PC-3 (cell line): ENCODE data around the gene LENG9. TPM values are rescaled to one million over a fixed set of nuclear protein-coding genes. Genes with fewer than 3 reads are reported as not detected.

Source experiments
- ATAC-seq: fragments of 200-7000 bp; cut with Tn5 transposase; 2 replicates; pipeline ENCODE4 v1.9.1; 2020; ENCODE audit warnings: mild to moderate bottlenecking, moderate library complexity
- BruUV-seq: library from RNA; stranded (reverse); fragments of 400-500 nt; replicated peaks from 2 replicates; lab custom pipeline; 2021; lab: Mats Ljungman, UMichigan
- CTCF ChIA-PET: fragments of 300-600 bp; sonication (Branson Sonifier 250); formaldehyde crosslinking; loops from one replicate; lab custom pipeline; 2022; ENCODE audit warnings: antibody characterized with exemption; lab: Charles Lee
- POLR2A ChIA-PET: fragments of 300-600 bp; sonication (Branson Sonifier 250); formaldehyde crosslinking; loops from one replicate; lab custom pipeline; 2022; ENCODE audit warnings: antibody characterized with exemption; ENCODE audit not compliant: unreplicated experiment; lab: Charles Lee
- DNase-seq: peaks from one replicate; pipeline ENCODE4 v3.0.0-alpha.2; 2015
- H2AFZ ChIP-seq: fragments of 300-600 bp; sonication (generic); 2 replicates; pipeline ENCODE4 v1.6.0; 2016; ENCODE audit warnings: antibody characterized with exemption, low read length
- H3F3A ChIP-seq: fragments of 300-600 bp; sonication (generic); one replicate; pipeline ENCODE4 v1.6.0; 2017; ENCODE audit warnings: antibody characterized with exemption, low read length, control low read depth, mild to moderate bottlenecking; ENCODE audit not compliant: unreplicated experiment
- H3K27ac ChIP-seq: fragments of 300-600 bp; sonication (generic); 2 replicates; pipeline ENCODE4 v1.5.1; 2016; ENCODE audit warnings: mild to moderate bottlenecking, low read length
- H3K27me3 ChIP-seq: fragments of 300-600 bp; sonication (generic); 2 replicates; pipeline ENCODE4 v1.6.1; 2016; ENCODE audit warnings: low read length, mixed read lengths
- H3K36me3 ChIP-seq: fragments of 300-600 bp; sonication (generic); 2 replicates; pipeline ENCODE4 v1.6.1; 2016; ENCODE audit warnings: low read depth, mixed run types, low read length, mixed read lengths
- H3K4me1 ChIP-seq: fragments of 300-600 bp; sonication (generic); 2 replicates; pipeline ENCODE4 v1.5.1; 2016; ENCODE audit warnings: low read length; ENCODE audit not compliant: insufficient read depth
- H3K4me2 ChIP-seq: fragments of 300-600 bp; sonication (generic); 2 replicates; pipeline ENCODE4 v1.6.0; 2016; ENCODE audit warnings: low read length
- H3K4me3 ChIP-seq: fragments of 300-600 bp; sonication (generic); 2 replicates; pipeline ENCODE4 v1.5.1; 2016; ENCODE audit warnings: mild to moderate bottlenecking, low read length, mixed read lengths
- H3K79me2 ChIP-seq: fragments of 300-600 bp; sonication (generic); 2 replicates; pipeline ENCODE4 v1.6.1; 2017; ENCODE audit warnings: low read length, mixed read lengths
- H3K9ac ChIP-seq: fragments of 300-600 bp; sonication (generic); 2 replicates; pipeline ENCODE4 v1.6.0; 2016; ENCODE audit warnings: mild to moderate bottlenecking, low read length
- H3K9me2 ChIP-seq: fragments of 300-600 bp; sonication (generic); replicated peaks from 2 replicates; pipeline ENCODE4 v1.6.1; 2016; ENCODE audit warnings: mixed run types, low read length, mixed read lengths
- H3K9me3 ChIP-seq: fragments of 300-600 bp; sonication (generic); 2 replicates; pipeline ENCODE4 v1.6.1; 2016; ENCODE audit warnings: low read length, mixed read lengths
- H4K20me1 ChIP-seq: fragments of 300-600 bp; sonication (generic); 2 replicates; pipeline ENCODE4 v1.6.1; 2016; ENCODE audit warnings: low read length, mixed read lengths
- CTCF ChIP-seq: fragments of 300-600 bp; sonication (generic); conservative IDR thresholded peaks from 2 replicates; pipeline ENCODE4 v1.5.1; 2017; ENCODE audit warnings: antibody characterized with exemption, low read depth, mild to moderate bottlenecking, low read length
- EZH2 ChIP-seq: fragments of 300-600 bp; sonication (generic); IDR thresholded peaks from one replicate; pipeline ENCODE4 v1.6.1; 2017; ENCODE audit warnings: antibody characterized with exemption, mild to moderate bottlenecking, low read length; ENCODE audit not compliant: unreplicated experiment
- EZH2phosphoT487 ChIP-seq: fragments of 300-600 bp; sonication (generic); IDR thresholded peaks from 2 replicates; pipeline ENCODE4 v1.6.1; 2018; ENCODE audit warnings: mild to moderate bottlenecking, antibody characterized with exemption, low read length, borderline replicate concordance
- intact Hi-C: fragments of 100-400 bp; cut with micrococcal nuclease; formaldehyde crosslinking; loops from 2 replicates; pipeline ENCODE4 v1.9.0; 2023
- total RNA-seq: library from RNA; depleted of rRNA; stranded (reverse); fragments of >200 nt; gene quantifications from 2 replicates; pipeline ENCODE4 v1.2.3, GENCODE V29; 2014

Gene LENG9
- total RNA-seq, 1 experiment from 2014 or later: 7.1 TPM

- H4K20me1 ChIP-seq: peaks cover 56% of the 10 kb centered on the region
- peaks cover 81% of the 10 kb centered on the region for H3K79me2 ChIP-seq
- H3K9ac ChIP-seq: no peak overlapping the region
- no peak overlapping the region for H2AFZ ChIP-seq
- ChIA-PET POLR2A (no interaction called here), CTCF (no interaction called here)
- H3F3A ChIP-seq: no peaks in the 10 kb centered on the region
- H3K27ac ChIP-seq: no peak overlapping the region
- ATAC-seq: no peak
- TF ChIP-seq EZH2phosphoT487 (no peak), CTCF (no peak), EZH2 (no peak)
- intact Hi-C loops: no loop called here
- H3K9me3 ChIP-seq: no peaks in the 10 kb centered on the region
- H3K4me2 ChIP-seq: no peak overlapping the region
- peaks cover 84% of the 10 kb centered on the region for H3K36me3 ChIP-seq
- H3K4me1 ChIP-seq: peaks cover 10% of the 10 kb centered on the region
- no peaks in the 10 kb centered on the region for H3K27me3 ChIP-seq
- no peaks in the 10 kb centered on the region for H3K9me2 ChIP-seq
- no peak overlapping the region for H3K4me3 ChIP-seq
- DNase-seq: no peak
- no TSS peak for BruUV-seq
These were observed 7.7 kb downstream of the LENG9 start for GRCh38 chr19:54455786-54456422.

- Histone ChIP-seq H3K79me2 (peaks cover 84% of the 10 kb centered on the region), H3K36me3 (peaks cover 79% of the 10 kb centered on the region)
- ATAC-seq: no peak
These were observed 8.6 kb downstream of the LENG9 start for GRCh38 chr19:54454781-54455675.

More at GRCh38 chr19:54454781-54455675, 8.6 kb downstream of the LENG9 start:
- Histone ChIP-seq H3K9me2 (no peaks in the 10 kb centered on the region), H3K9me3 (no peaks in the 10 kb centered on the region), H3K9ac (no peak overlapping the region), H4K20me1 (peaks cover 63% of the 10 kb centered on the region), H3K4me2 (no peak overlapping the region), H3K4me1 (peaks cover 19% of the 10 kb centered on the region), H2AFZ (no peak overlapping the region), H3F3A (no peaks in the 10 kb centered on the region), H3K27ac (no peak overlapping the region), H3K27me3 (no peaks in the 10 kb centered on the region), H3K4me3 (no peak overlapping the region)
- BruUV-seq: no TSS peak
- no peak for DNase-seq
- intact Hi-C loops: no loop called here
- no peak for TF ChIP-seq CTCF
- no peak for TF ChIP-seq EZH2
- TF ChIP-seq EZH2phosphoT487: no peak
- ChIA-PET POLR2A (no interaction called here), CTCF (no interaction called here)
